ENCODE results near the gene HES5. TPM values are rescaled to one million over a fixed set of nuclear protein-coding genes. Genes with fewer than 3 reads are reported as not detected.

HES5 gene
- total and polyA plus RNA-seq, 10 of the 15 experiments (the other 5 are each of a cell fraction or from before 2014, with no cell fraction given): 0.12 to 0.15 TPM; not detected in 8

GRCh38 chr1:2496087-2496622 lies 33.9 kb downstream of the HES5 start (continued):
- no peak for TF ChIP-seq BCLAF1 (IDR thresholded peaks at IDR 0.05)
- TF ChIP-seq MEF2B (IDR thresholded peaks at IDR 0.05; ENCODE audit: partially characterized antibody, poor library complexity, severe bottlenecking): peak; percentile 60
- TF ChIP-seq HCFC1 (IDR thresholded peaks at IDR 0.05; ENCODE audit: low read length): no peak
- peak; percentile 96 for TF ChIP-seq PAX5 (IDR thresholded peaks at IDR 0.05; ENCODE audit: borderline replicate concordance, low read depth, low read length)
- no peak for TF ChIP-seq TBL1XR1 (IDR thresholded peaks at IDR 0.05; ENCODE audit: low read depth, low read length)
- TF ChIP-seq, protein P1, sequence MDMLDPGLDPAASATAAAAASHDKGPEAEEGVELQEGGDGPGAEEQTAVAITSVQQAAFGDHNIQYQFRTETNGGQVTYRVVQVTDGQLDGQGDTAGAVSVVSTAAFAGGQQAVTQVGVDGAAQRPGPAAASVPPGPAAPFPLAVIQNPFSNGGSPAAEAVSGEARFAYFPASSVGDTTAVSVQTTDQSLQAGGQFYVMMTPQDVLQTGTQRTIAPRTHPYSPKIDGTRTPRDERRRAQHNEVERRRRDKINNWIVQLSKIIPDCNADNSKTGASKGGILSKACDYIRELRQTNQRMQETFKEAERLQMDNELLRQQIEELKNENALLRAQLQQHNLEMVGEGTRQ (IDR thresholded peaks at IDR 0.05; ENCODE audit: borderline replicate concordance, low read depth, low read length): no peak
- TF ChIP-seq MTA3 (IDR thresholded peaks at IDR 0.05; ENCODE audit: borderline replicate concordance, low read length): no peak
- no peak for TF ChIP-seq YBX1 (IDR thresholded peaks at IDR 0.05)
- TF ChIP-seq TCF12 (IDR thresholded peaks at IDR 0.05; ENCODE audit: low read depth, low read length): peak; percentile 77; the same call in 1 of the 2 replicates
- TF ChIP-seq HSF1 (IDR thresholded peaks at IDR 0.05; ENCODE audit: low read depth, low read length): peak; percentile 76; the same call in 1 of the 2 replicates
- no peak for TF ChIP-seq RCOR1 (conservative IDR thresholded peaks at IDR 0.05; ENCODE audit: low read depth, low read length)
- TF ChIP-seq ZNF207 (IDR thresholded peaks at IDR 0.05; ENCODE audit: borderline replicate concordance): no peak
- TF ChIP-seq HDAC6 (IDR thresholded peaks at IDR 0.05; ENCODE audit: unreplicated experiment): no peak
- peak; percentile 55 for TF ChIP-seq MTA2 (IDR thresholded peaks at IDR 0.05; ENCODE audit: low read depth)
- TF ChIP-seq, protein P2, sequence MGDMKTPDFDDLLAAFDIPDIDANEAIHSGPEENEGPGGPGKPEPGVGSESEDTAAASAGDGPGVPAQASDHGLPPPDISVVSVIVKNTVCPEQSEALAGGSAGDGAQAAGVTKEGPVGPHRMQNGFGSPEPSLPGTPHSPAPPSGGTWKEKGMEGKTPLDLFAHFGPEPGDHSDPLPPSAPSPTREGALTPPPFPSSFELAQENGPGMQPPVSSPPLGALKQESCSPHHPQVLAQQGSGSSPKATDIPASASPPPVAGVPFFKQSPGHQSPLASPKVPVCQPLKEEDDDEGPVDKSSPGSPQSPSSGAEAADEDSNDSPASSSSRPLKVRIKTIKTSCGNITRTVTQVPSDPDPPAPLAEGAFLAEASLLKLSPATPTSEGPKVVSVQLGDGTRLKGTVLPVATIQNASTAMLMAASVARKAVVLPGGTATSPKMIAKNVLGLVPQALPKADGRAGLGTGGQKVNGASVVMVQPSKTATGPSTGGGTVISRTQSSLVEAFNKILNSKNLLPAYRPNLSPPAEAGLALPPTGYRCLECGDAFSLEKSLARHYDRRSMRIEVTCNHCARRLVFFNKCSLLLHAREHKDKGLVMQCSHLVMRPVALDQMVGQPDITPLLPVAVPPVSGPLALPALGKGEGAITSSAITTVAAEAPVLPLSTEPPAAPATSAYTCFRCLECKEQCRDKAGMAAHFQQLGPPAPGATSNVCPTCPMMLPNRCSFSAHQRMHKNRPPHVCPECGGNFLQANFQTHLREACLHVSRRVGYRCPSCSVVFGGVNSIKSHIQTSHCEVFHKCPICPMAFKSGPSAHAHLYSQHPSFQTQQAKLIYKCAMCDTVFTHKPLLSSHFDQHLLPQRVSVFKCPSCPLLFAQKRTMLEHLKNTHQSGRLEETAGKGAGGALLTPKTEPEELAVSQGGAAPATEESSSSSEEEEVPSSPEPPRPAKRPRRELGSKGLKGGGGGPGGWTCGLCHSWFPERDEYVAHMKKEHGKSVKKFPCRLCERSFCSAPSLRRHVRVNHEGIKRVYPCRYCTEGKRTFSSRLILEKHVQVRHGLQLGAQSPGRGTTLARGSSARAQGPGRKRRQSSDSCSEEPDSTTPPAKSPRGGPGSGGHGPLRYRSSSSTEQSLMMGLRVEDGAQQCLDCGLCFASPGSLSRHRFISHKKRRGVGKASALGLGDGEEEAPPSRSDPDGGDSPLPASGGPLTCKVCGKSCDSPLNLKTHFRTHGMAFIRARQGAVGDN (IDR thresholded peaks at IDR 0.05): 0 out of 2 replicates have a peak, but pooled peaks have one; percentile 25
- no peak for TF ChIP-seq SUZ12 (IDR thresholded peaks at IDR 0.05; ENCODE audit: unreplicated experiment)
- no peak for TF ChIP-seq PRDM15 (CRISPR knock-in tag; IDR thresholded peaks at IDR 0.05)
